Measurements from ENCODE around the gene ASB11.

GRCh38 chrX:15241301-15241700 lies 74.1 kb downstream of the ASB11 start:
- TF ChIP-seq POLR2AphosphoS5 (IDR thresholded peaks at IDR 0.05) = no peak
- TF ChIP-seq EP300 (IDR thresholded peaks at IDR 0.05) = no peak
